A549 treated with DMSO at 1 μM for 4 hours (cell line): ENCODE measurements around the gene ARVCF. TPM values are rescaled to one million over a fixed set of nuclear protein-coding genes. Genes with fewer than 3 reads are reported as not detected.

ENCODE experiments used
- total RNA-seq: library from RNA; stranded (reverse); fragments of 200-300 nt; extraction: Qiagen RNA extraction; gene quantifications from 5 replicates; pipeline ENCODE4 v1.2.3, GENCODE V29; 2022; ENCODE audit warnings: low read depth

The ARVCF gene
- total RNA-seq, result 1.9 to 2.7 TPM (median 2.3 TPM) in 5 replicates

DNA sequence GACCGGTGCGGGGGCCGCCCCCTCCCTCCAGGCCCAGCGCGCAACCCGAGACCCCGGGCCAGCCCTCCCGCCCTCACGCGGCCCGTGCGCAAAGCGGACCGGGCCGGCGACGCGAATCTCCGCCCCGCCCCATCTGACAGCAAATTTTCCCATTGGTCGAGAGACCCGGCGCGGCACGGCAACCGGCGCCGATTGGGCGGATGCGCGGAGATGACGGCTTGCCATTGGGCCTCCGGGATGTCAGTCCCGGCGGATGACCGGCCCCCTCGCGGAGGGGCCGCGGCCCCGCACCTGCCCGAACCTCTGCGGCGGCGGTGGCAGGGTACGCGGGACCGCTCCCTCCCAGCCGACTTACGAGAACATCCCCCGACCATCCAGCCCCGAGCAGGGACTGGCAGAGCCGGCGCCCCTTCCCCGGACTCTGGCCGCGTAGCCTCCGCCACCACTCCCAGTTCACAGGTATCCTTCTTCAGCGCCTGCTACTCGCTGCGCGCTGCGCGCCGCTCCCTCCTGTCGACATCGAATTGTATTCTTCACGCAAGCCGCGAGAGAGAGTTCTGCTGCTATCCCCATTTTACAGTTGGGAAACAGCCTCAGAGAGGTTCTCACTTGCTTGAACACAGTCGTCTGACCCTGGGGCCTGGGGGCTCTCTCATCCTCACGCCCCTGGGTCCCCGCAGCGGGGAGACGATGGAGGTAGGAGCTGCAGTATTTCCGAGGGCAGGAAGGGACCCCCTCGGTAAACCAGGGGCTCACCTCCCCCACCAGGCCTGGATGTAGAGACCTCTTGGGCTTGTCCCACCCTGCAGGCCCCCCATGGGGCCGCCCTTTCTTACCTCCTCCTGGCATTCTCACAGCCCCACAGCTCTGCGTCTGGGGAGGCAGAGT, at the start of gene ARVCF:
Gene ARVCF, minus strand, starts transcription at position 90 of the 888 bp plus-strand sequence. CDS start 26,029 bp downstream, outside the sequence.

GRCh38 chr22:20020533-20021195, 4.0 kb upstream of the ARVCF start, which contains the start of gene TANGO2:
Gene TANGO2 (plus strand): TSS chr22:20021110. CDS start chr22:20036799, 15,689 bp downstream.

GRCh38 chr22:19941365-19942082, 75.1 kb downstream of the ARVCF start, which contains the start of the genes COMT and TXNRD2:
Gene COMT (plus strand): TSS chr22:19941772. CDS start chr22:19962527, 20,755 bp downstream.
Gene TXNRD2 (minus strand): TSS chr22:19941818. CDS start chr22:19941803, 15 bp downstream.

Other genes with a start within 250 kb of the ARVCF start
- gene GNB1L, start 161.9 kb downstream of the ARVCF start, total RNA-seq, result 11.7 to 16.8 TPM (median 15.9 TPM) in 5 replicates
- 6.6 to 8.1 TPM (median 7.3 TPM) in 5 replicates for gene RTL10, start 161.9 kb downstream of the ARVCF start, total RNA-seq
- 130 to 158 TPM (median 152 TPM) in 5 replicates for gene COMT, start 75.1 kb downstream of the ARVCF start, total RNA-seq
- 30.6 to 39.8 TPM (median 34.1 TPM) in 5 replicates for gene TXNRD2, start 75.0 kb downstream of the ARVCF start, total RNA-seq
- 12.7 to 29.8 TPM (median 16.7 TPM) in 5 replicates for gene TANGO2, start 4.3 kb upstream of the ARVCF start, total RNA-seq
- gene DGCR8, start 63.4 kb upstream of the ARVCF start, total RNA-seq, result 21.2 to 21.7 TPM (median 21.4 TPM) in 5 replicates
- gene RANBP1, start 99.3 kb upstream of the ARVCF start, total RNA-seq, result 242 to 297 TPM (median 287 TPM) in 5 replicates
- 17.0 to 31.9 TPM (median 26.6 TPM) in 5 replicates for gene TRMT2A, start 100.4 kb upstream of the ARVCF start, total RNA-seq
- gene ZDHHC8, start 115.0 kb upstream of the ARVCF start, total RNA-seq, result 22.4 to 33.7 TPM (median 29.6 TPM) in 5 replicates
- gene CCDC188, start 134.2 kb upstream of the ARVCF start, total RNA-seq, result not detected in 5 replicates